RWPE2 (cell line): ENCODE results near the gene SLC45A1.

Source experiments
- ATAC-seq: fragments of 200-7000 bp; cut with Tn5 transposase; 3 replicates; pipeline ENCODE4 v1.9.1; 2021; ENCODE audit warnings: low read depth
- DNase-seq: peaks from one replicate; pipeline ENCODE4 v3.0.0-alpha.2; 2020; ENCODE audit warnings: low spot score
- H3K27ac ChIP-seq: fragments of 450-650 bp; 2 replicates; pipeline ENCODE4 v1.5.1; 2017; ENCODE audit warnings: mild to moderate bottlenecking; ENCODE audit not compliant: poor library complexity, severe bottlenecking
- H3K27me3 ChIP-seq: fragments of 250-450 bp; sonication (Bioruptor Pico); 2 replicates; pipeline ENCODE4 v1.5.1; 2021; ENCODE audit warnings: mild to moderate bottlenecking, moderate library complexity; ENCODE audit not compliant: insufficient read depth, poor library complexity, severe bottlenecking
- H3K36me3 ChIP-seq: fragments of 250-450 bp; sonication (Bioruptor Pico); 2 replicates; pipeline ENCODE4 v1.5.1; 2020; ENCODE audit warnings: low read depth, mild to moderate bottlenecking, moderate library complexity
- H3K4me1 ChIP-seq: fragments of 250-450 bp; sonication (Bioruptor Pico); 2 replicates; pipeline ENCODE4 v1.5.1; 2021; ENCODE audit warnings: mild to moderate bottlenecking, moderate library complexity; ENCODE audit not compliant: insufficient read depth, poor library complexity, severe bottlenecking
- H3K4me3 ChIP-seq: fragments of 250-450 bp; sonication (Bioruptor Pico); 2 replicates; pipeline ENCODE4 v1.5.1; 2021; ENCODE audit warnings: mild to moderate bottlenecking, moderate library complexity; ENCODE audit not compliant: severe bottlenecking
- H3K9me3 ChIP-seq: fragments of 250-450 bp; sonication (Bioruptor Pico); 2 replicates; pipeline ENCODE4 v1.5.1; 2021; ENCODE audit warnings: mild to moderate bottlenecking, moderate library complexity; ENCODE audit not compliant: severe bottlenecking
- CTCF ChIP-seq: fragments of 450-650 bp; IDR thresholded peaks from one replicate; pipeline ENCODE4 v1.5.1; 2017; ENCODE audit warnings: mild to moderate bottlenecking, moderate library complexity; ENCODE audit not compliant: poor library complexity, severe bottlenecking

SLC45A1 gene

GRCh38 chr1:8315573-8316475 is 2.1 kb upstream of the SLC45A1 start:
- DNase-seq = no peak
- TF ChIP-seq CTCF = no peak
- Histone ChIP-seq H3K36me3 (no peaks in the 10 kb centered on the region), H3K9me3 (no peaks in the 10 kb centered on the region), H3K27me3 (no peaks in the 10 kb centered on the region), H3K4me3 (no peak overlapping the region), H3K27ac (no peak overlapping the region), H3K4me1 (no peaks in the 10 kb centered on the region)
- ATAC-seq = peak; percentile 30; the same call in 1 of the 3 replicates

DNA sequence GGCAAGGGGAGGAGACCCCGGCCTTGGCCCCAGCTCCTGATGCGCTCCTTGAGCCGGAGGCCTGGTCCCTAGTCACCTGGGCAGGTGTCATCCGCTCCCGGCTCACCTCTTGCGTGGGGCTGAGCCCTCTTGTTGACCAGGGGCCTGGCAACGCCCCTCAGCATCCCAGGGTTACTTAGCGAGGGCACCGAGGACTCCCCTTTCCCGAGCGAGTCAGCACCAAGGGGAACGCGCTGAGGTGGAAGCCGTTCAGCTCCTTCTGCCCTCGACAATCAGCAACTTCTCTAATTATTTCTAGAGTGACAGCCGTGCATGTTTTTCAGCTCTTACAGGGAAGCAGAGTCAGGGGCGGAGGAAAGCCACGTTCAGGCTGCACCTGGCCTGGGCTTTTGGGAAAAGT is 522 bp downstream of the SLC45A1 start:
- TF ChIP-seq CTCF = no peak
- H3K27me3 ChIP-seq = no peaks in the 10 kb centered on the region
- no peak for DNase-seq
- no peak for ATAC-seq
- peak overlapping the region; percentile 32 for H3K4me3 ChIP-seq
- H3K27ac ChIP-seq = no peak overlapping the region
- H3K4me1 ChIP-seq = no peaks in the 10 kb centered on the region
- no peaks in the 10 kb centered on the region for H3K9me3 ChIP-seq
- no peaks in the 10 kb centered on the region for H3K36me3 ChIP-seq

DNA sequence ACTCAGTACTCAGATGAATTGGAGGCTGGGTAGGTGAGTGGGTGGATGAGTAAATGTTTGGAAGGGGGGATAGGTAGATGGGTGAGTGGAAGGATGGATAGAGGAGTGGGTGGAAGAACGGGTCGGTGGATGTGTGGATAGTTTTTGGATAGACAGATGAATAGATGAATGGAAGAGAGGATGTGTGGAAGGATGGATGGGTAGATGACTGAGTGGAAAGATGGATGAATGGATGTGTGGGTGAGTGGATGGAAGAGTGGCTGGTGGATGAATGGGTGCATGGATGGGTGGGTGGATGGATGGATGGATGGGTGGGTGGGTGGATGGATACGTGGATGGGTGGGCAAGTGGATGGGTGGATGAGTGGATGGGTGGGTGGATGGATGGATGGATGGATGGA is 3.7 kb downstream of the SLC45A1 start:
- no peak for ATAC-seq
- DNase-seq = no peak
- no peak overlapping the region for H3K4me3 ChIP-seq
- no peaks in the 10 kb centered on the region for H3K9me3 ChIP-seq
- TF ChIP-seq CTCF = no peak
- no peaks in the 10 kb centered on the region for H3K27me3 ChIP-seq
- H3K4me1 ChIP-seq = no peaks in the 10 kb centered on the region
- H3K27ac ChIP-seq = no peak overlapping the region
- H3K36me3 ChIP-seq = no peaks in the 10 kb centered on the region

- ATAC-seq (no peak), DNase-seq (no peak)
- Histone ChIP-seq H3K27ac (no peak overlapping the region), H3K27me3 (no peaks in the 10 kb centered on the region), H3K36me3 (no peaks in the 10 kb centered on the region), H3K9me3 (no peaks in the 10 kb centered on the region), H3K4me1 (no peaks in the 10 kb centered on the region), H3K4me3 (no peak overlapping the region)
- no peak for TF ChIP-seq CTCF
These were observed 5.8 kb downstream of the SLC45A1 start for GRCh38 chr1:8323706-8324105.

GRCh38 chr1:8324176-8324810 is 6.4 kb downstream of the SLC45A1 start:
- H3K4me3 ChIP-seq = no peak overlapping the region
- TF ChIP-seq CTCF = no peak
- no peaks in the 10 kb centered on the region for H3K9me3 ChIP-seq
- H3K27ac ChIP-seq = no peak overlapping the region
- H3K27me3 ChIP-seq = no peaks in the 10 kb centered on the region
- H3K4me1 ChIP-seq = no peaks in the 10 kb centered on the region
- ATAC-seq (no peak), DNase-seq (no peak)
- no peaks in the 10 kb centered on the region for H3K36me3 ChIP-seq
